Stimulated activated CD4-positive, alpha-beta T cell treated with anti-CD3 and anti-CD28 coated beads, Interleukin-2, amount 100 ng/mL, for 24 hours (primary cell): Measurements from ENCODE around the gene NCOR1.

Experiments
- DNase-seq, 2 donors: peaks; one replicate each; pipeline ENCODE4 v3.0.0-alpha.2; 2020

The NCOR1 gene

DNA sequence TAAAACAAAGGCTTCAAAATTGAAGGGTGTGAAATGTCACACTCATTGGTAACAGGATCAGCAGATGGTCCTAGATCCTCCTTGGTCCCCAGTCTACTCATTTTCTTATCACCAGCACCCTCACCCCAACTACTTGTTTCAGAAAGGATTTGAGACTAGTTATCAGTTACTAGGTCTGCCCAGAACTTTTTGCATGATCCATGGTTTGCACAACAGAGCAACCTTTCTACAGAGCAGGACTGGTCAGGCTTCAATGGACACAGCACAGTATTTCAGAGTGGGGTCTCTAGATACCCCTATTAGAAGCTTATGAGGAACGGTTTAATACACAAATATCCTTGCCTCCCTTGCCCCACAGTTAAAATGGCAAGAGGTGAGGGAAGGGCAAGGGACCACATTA lies 190.1 kb downstream of the NCOR1 start:
- no peak for DNase-seq

GRCh38 chr17:16023881-16024280 lies 191.5 kb downstream of the NCOR1 start:
- DNase-seq: no peak

- DNase-seq: no peak
These were observed 196.0 kb downstream of the NCOR1 start for GRCh38 chr17:16019347-16019746.

DNA sequence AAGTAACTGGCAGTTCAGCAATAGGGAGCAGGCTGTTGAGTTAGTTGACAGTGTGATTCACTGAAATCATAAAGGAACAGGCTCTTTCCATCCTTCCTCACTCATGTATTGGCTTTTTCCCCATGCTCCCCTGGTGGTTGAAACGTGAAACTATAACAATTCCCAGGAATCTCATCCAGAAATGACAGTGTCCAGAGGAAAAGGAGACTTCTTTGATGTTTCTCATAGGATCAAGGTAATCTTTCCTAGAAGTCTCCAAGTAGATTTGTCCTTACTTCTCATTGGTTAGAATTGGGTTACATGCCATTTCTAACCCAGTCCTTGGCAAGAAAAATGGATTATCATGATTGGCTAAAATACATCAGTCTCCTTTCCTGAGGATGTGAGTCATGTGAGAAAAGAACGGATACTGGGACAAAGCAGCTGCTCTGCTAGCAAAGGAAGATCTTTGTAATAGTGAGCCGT lies 201.4 kb downstream of the NCOR1 start:
- DNase-seq: no peak

DNA sequence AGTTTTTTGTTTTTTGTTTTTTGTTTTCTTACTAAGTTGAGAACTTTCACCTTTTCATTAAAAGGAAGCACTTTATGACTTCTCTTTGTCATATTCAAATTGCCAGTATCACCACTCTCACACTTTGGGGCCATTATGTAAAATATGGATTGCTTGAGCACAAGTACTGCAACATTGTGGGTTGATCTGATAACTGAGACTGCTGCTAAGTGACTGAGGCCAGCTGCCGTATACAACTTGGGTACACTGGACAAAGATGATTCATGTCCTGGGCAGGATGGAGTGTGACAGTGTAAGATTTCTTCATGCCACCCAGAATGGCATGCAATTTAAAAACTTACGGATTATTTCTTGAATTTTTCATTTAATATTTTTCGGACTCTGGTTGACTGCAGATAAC lies 207.9 kb downstream of the NCOR1 start:
- DNase-seq: no peak

GRCh38 chr17:16005636-16006035 lies 209.7 kb downstream of the NCOR1 start:
- DNase-seq: no peak

- DNase-seq: no peak
These were observed 211.5 kb downstream of the NCOR1 start for GRCh38 chr17:16003841-16004240.

DNA sequence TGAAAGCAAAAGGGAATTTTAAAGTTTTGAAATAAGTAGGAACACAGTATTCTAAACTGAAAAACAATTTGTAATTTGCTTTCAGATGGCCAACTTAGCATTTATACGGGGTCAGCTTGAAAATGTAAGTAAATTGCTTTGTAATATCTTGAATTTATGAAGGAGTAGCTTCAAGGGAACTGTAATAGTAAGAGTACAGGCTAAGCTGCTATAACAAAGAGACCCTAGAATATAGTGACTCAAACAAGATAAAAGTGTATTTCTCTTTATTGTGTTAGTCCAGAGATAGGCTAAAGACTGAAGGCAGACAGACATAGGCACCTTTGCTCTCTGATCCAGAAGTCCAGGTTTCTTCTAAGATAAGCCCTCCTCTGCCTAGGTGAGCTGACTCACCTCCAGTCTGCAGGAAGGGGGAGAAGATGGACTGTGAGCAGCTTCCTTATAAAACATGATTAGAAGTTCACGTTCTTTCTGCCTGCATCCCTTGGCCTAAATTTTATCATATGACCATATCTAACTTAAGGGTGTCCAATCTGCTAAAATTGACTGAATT lies 212.6 kb downstream of the NCOR1 start:
- DNase-seq: no peak

DNA sequence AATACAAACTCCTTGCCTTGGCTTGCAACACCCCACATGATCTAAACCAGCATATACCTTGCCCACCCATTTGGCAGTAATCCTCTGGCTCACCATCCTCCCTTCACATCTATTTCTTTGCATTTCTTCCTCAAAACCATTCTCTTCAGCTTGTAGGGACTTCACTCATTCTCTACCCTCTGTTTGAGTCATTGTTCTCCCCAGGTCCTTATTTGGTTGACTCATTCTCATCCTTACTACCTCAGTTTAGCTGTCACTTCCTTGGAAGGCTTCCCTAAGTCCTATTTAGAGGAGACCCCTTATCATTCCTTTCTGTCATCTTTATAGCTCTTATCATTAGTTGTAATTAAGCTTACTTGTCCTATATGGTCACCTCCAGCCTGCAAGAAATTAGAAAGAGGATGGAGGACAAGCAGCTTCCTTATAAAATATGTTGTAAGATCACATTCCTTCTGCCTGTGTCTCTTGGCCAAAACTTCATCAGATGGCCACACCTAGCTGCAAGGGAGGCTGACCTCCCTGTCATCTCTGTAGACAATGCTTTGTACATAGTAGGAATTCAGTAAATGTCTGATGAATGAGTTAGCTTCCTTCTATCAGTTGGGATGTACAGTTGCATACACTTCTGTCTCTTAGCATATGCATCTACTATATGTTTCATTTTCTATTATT lies 214.0 kb downstream of the NCOR1 start:
- DNase-seq: no peak

DNA sequence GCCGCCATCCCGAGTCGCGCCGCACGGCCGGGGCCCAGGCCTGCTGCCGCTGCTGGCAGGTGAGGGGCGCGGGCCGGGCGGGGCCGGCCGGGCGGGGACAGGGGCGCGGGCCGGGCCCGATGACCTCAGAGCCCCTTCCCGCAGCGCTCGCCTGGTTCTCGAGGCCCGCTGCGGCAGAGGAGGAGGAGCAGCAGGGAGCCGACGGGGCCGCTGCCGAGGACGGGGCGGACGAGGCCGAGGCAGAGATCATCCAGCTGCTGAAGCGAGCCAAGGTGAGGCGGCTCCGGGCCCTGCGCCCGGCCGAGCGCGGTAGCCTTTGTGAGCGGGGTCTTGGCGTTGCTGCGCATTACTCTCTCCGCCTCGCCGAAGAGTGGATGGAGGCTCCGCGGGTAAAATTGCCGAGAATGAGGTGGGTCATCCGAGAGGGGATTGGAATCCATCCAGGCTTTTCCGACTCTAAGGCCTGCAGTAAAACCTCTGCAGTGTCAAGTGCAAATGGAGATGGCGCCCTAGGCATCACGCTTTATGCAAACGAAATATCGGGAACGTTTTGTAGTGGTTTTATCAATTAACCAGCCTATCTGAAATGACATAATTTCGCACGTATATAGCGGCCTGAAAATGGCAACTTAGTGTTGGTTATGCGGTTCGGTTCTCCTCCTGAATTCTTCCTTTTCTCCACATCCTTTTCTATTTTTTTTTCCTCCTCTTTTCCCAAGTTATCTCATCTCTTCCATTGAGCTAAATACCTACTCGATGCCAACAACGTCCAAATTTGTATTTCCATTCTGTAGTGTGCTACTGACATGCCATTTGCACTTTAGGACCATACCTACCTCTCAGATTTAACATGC lies 215.1 kb downstream of the NCOR1 start:
- DNase-seq: no peak

DNA sequence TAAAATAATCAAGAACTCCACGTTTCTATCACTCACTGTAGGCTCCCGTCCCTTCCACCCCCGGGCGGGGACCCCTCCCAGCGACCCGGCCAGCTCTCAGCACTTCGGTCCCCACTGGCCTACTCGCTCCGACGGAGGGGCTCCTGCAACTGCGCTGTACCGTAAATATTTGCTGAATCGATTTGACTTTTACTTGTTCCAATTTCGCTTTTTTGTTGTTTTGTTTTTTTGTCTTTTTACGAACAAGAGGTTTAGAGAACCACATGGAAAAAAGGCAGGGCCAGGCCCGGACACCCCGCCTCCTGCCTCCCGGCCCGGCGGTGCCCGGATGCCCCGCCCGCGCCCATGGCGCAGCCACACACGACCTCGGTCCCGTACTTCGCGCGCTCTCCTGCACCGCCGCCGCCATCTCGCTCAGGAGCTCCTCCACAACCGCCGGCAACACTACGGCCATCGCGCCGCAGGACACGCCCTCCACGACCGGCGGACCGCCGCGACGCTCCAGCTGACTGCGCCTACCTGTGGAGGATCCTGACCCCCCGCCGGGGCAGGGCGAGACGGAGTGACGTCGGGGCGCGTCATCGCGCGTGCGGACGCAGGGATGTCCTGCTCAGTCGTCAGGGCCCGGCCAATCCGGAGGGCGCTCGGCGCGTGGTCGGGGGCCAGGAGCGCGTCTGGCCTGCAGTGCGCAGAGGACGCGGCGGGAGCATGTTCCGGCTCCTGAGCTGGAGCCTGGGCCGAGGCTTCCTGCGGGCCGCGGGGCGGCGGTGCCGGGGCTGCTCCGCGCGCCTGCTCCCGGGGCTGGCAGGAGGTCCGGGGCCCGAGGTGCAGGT lies 216.0 kb downstream of the NCOR1 start, which contains the start of the genes TTC19 and ZSWIM7:
Gene TTC19, plus strand, starts transcription at position 684 of the 833 bp plus-strand sequence. Its CDS starts 25 bp downstream, at position 709.
Gene ZSWIM7, minus strand, starts transcription at position 564 of the 833 bp plus-strand sequence. Its CDS starts 110 bp downstream, at position 454.
- peak; percentile 93 to 97 for DNase-seq

DNA sequence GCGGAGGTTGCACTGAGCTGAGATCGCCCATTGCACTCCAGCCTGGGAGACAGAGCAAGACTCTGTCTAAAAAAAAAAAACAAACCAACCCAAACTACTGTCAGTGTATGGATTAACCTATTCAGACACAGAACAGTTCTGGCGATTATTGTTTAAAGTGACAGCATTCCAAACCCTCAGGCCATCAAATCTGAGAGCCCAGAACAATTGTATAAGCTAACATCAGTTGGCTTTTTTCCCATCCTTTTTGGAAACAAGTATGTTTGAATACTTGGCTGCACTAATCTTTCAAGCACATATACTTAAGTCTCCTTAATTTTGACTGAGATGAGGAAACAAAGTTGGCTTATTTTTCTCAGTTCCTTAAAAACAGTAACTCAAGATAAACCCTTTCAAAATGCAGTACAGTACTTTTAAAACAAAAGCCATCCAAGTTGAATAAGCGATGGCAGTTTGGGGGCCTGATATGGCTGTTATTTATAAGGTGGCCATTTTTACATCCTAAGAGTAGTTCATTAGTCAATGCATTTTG lies 217.2 kb downstream of the NCOR1 start:
- no peak for DNase-seq

DNA sequence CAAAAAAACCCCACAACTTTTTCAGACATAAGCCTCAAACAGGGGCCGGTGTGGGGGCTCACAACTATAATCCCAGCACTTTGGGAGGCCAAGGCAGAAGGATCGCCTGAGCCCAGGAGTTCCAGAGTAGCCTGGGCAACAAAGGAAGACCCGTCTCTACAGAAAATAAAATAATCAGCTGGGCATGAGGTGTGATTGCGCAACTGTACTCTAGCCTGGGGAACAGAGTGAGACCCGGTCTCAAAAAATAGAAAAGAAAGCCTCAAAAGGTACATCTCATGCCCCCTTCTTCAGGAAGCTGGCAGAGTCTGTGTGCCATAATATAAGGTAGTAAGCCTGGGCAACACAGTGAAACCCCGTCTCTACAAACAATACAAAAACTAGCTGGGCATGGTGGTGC lies 219.0 kb downstream of the NCOR1 start:
- no peak for DNase-seq

DNA sequence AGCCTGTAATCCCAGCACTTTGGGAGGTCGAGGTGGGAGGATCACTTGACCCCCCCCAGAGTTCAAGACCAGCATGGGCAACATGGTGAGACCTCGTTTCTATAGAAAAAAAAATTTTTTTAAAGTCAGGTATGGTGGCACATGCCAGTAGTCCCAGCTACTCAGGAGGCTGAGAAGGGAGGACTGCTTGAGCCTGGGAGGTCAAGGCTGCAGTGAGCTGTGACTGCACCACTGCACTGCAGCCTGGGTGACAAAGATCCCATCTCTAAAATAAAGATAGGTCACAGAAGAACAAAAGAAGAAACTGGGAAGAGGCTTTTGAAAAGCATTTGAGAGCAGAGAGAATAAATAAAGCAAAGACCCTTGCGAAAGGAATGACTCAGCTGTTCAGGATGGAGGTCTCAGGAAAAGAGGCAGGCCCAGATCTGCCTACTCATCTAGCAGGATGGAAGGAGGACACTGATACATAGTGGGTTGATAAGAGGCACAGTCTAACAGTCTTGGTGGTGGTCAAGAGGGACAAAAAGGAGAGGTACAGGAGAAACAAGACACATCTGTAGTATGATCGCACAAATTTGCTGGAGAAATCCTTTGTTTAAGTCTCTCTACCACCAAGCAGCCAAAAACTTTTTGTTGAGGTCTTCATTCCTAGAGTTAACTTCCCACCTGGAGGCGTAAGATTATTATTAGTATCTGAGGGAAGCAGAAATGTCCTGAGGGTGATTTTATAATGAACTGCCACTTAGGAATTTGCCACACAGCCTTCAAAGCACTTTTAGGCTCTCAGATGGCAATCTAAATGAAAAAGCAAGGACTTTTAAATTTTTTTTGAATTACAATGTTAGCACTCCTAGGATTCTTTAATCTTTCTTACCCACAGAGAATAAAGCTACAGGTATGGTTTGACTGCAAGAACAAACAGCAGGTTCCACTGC lies 233.4 kb downstream of the NCOR1 start:
- no peak for DNase-seq

- peak in 1 of 2 donors; percentile 43 for DNase-seq
These were observed 234.1 kb downstream of the NCOR1 start for GRCh38 chr17:15981208-15981607.
